ENCODE data around the gene DCST1. TPM values are rescaled to one million over a fixed set of nuclear protein-coding genes. Genes with fewer than 3 reads are reported as not detected.

The DCST1 gene
- total RNA-seq, 1 donor from 2014 or later = not detected

- TF ChIP-seq, protein P1, sequence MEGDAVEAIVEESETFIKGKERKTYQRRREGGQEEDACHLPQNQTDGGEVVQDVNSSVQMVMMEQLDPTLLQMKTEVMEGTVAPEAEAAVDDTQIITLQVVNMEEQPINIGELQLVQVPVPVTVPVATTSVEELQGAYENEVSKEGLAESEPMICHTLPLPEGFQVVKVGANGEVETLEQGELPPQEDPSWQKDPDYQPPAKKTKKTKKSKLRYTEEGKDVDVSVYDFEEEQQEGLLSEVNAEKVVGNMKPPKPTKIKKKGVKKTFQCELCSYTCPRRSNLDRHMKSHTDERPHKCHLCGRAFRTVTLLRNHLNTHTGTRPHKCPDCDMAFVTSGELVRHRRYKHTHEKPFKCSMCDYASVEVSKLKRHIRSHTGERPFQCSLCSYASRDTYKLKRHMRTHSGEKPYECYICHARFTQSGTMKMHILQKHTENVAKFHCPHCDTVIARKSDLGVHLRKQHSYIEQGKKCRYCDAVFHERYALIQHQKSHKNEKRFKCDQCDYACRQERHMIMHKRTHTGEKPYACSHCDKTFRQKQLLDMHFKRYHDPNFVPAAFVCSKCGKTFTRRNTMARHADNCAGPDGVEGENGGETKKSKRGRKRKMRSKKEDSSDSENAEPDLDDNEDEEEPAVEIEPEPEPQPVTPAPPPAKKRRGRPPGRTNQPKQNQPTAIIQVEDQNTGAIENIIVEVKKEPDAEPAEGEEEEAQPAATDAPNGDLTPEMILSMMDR (IDR thresholded peaks at IDR 0.05; ENCODE audit: insufficient read depth, low read length, poor library complexity, severe bottlenecking) = no peak
- Histone ChIP-seq H3K36me3 (ENCODE audit: control insufficient read depth, insufficient read depth, low read length) (no peaks in the 10 kb centered on the region), H3K4me3 (ENCODE audit: low read depth, low read length) (no peak overlapping the region), H3K27me3 (ENCODE audit: control insufficient read depth, insufficient read depth, low read length) (no peaks in the 10 kb centered on the region)
- no peak for DNase-seq (ENCODE audit: low read depth)
These were observed 738 bp upstream of the DCST1 start for GRCh38 chr1:155032886-155033285.

DNA sequence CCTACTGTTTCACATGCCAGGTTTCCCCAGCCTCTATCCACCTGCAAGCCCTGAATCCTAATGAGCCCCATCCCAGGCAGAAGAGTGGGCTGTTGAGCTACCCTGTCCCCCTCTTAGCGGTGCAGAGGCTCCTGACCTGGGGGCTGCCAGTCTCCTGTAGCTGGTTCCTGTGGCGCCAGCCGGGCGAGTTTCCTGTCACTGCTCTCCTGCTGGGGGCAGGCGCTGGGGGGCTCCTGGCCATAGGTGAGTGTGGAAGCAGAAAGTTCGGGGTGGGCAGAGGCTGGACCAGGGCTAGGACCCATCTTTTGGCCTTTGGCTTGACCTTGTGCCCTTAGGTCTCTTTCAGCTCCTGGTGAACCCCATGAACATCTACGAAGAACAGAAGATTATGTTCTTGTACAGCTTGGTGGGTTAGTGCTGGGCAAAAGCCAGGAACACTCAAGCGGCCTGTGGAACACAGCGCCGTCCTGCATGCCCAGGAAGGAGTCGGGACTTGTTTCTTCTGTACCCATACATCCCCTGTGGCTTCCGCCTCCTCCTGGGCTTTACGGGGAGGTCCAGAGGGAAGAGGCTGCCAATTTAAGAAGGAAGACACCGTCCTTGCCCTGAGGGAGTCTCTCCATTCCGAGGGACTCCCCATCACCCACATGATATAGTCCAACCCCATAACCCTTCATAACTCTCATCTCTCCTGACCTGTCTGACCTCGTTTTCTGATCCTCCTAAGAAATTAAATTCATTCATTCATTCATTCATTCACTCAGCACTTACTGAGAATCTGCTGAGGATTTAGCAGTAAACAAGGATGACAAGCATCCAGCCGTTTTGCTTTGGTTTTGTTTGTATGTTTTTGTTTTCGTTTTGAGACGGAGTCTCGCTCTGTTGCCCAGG, 939 bp downstream of the DCST1 start:
- no peak overlapping the region for H3K4me3 ChIP-seq (ENCODE audit: low read depth, low read length)
- DNase-seq (ENCODE audit: low read depth) = no peak
- H3K36me3 ChIP-seq (ENCODE audit: control insufficient read depth, insufficient read depth, low read length) = no peaks in the 10 kb centered on the region
- H3K27me3 ChIP-seq (ENCODE audit: control insufficient read depth, insufficient read depth, low read length) = no peaks in the 10 kb centered on the region
- TF ChIP-seq, protein P1 (IDR thresholded peaks at IDR 0.05; ENCODE audit: insufficient read depth, low read length, poor library complexity, severe bottlenecking) = no peak

DNA sequence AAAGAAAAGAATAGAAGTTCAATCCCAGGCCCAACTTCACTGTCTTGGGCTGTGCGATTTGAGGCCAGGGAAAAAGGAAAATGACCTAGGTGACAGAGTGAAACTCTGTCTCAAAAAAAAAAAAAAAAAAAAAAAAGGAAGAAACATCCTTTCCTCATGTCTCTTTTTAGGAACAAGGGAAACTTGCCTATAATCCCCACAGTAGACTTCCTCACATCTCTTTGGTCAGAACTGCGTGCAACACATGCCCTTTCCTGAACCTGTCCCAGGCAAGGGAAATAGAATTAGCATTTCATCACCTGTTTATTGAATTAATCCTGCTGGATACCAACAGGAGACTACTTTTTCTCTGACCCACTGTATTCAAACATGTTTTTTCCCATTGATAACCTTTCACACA, 2.3 kb downstream of the DCST1 start:
- H3K4me3 ChIP-seq (ENCODE audit: low read depth, low read length) = no peak overlapping the region
- no peak for DNase-seq (ENCODE audit: low read depth)
- no peaks in the 10 kb centered on the region for H3K36me3 ChIP-seq (ENCODE audit: control insufficient read depth, insufficient read depth, low read length)
- H3K27me3 ChIP-seq (ENCODE audit: control insufficient read depth, insufficient read depth, low read length) = no peaks in the 10 kb centered on the region
- TF ChIP-seq, protein P1 (IDR thresholded peaks at IDR 0.05; ENCODE audit: insufficient read depth, low read length, poor library complexity, severe bottlenecking) = no peak

- Histone ChIP-seq H3K36me3 (ENCODE audit: control insufficient read depth, insufficient read depth, low read length) (no peaks in the 10 kb centered on the region), H3K4me3 (ENCODE audit: low read depth, low read length) (no peak overlapping the region), H3K27me3 (ENCODE audit: control insufficient read depth, insufficient read depth, low read length) (no peaks in the 10 kb centered on the region)
- DNase-seq (ENCODE audit: low read depth) = no peak
- TF ChIP-seq, protein P1 (IDR thresholded peaks at IDR 0.05; ENCODE audit: insufficient read depth, low read length, poor library complexity, severe bottlenecking) = no peak
These were observed 3.4 kb downstream of the DCST1 start for GRCh38 chr1:155037043-155037442.

GRCh38 chr1:155037851-155038441, 4.3 kb downstream of the DCST1 start:
- Histone ChIP-seq H3K27me3 (ENCODE audit: control insufficient read depth, insufficient read depth, low read length) (no peaks in the 10 kb centered on the region), H3K36me3 (ENCODE audit: control insufficient read depth, insufficient read depth, low read length) (no peaks in the 10 kb centered on the region), H3K4me3 (ENCODE audit: low read depth, low read length) (no peak overlapping the region)
- DNase-seq (ENCODE audit: low read depth) = no peak
- TF ChIP-seq, protein P1 (IDR thresholded peaks at IDR 0.05; ENCODE audit: insufficient read depth, low read length, poor library complexity, severe bottlenecking) = no peak
